Measurements from ENCODE around the gene PANX3.
"Not testable (repeated sequence)": the region's sequence is repeated elsewhere in the genome, so short reads cannot be mapped to it uniquely, and the experiment has no call there.

PANX3 gene

GRCh38 chr11:124611064-124611463 lies at the start of gene PANX3:
TSS of gene PANX3 (plus strand) at chr11:124611428. CDS start at chr11:124611557, 129 bp downstream.
- no peak for FAIRE-seq

- no peak for FAIRE-seq
These were observed 41.5 kb upstream of the PANX3 start, which contains the start of gene OR8A1 for GRCh38 chr11:124569697-124570096. TSS of gene OR8A1 (plus strand) at chr11:124569997. CDS start at chr11:124570120, 123 bp downstream.

GRCh38 chr11:124570160-124570559 lies 41.1 kb upstream of the PANX3 start:
- no peak for FAIRE-seq

DNA sequence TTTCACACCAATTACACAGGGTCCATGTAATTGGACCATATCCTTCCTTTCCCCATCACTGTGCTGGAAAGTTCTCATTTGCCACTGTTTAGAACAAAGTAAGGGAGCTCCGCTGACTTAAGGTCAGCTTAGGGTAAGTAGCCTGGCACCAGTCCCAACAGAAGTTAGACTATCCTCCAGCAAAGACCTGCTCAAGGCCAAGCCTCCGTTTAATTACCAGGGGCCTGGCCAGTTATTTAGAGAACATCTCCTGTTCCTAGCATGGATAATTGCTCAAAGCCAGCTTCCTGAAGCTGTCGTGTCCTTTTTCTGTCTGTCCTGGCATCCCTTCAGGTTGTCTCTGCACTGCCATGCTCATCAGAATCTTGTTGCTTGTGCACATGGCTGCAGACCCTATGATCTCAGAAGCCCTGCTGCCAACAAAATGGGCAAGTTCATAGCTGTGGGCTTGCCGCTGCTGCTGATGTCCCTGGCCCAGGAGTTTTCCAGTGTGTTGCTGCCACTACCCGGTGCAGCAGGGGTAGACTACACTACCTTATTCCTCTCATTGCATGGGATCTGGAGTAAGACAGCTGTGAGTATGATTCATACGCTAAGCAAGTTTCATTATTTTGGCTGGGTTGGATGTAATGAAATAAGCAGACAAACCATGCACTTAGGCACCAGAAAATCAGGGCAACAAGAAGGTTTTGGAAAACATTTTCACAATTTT lies 33.4 kb upstream of the PANX3 start:
- no peak for FAIRE-seq

GRCh38 chr11:124578761-124579160 lies 32.5 kb upstream of the PANX3 start:
- FAIRE-seq, result no peak

GRCh38 chr11:124581817-124582216 lies 29.4 kb upstream of the PANX3 start:
- no peak for FAIRE-seq

DNA sequence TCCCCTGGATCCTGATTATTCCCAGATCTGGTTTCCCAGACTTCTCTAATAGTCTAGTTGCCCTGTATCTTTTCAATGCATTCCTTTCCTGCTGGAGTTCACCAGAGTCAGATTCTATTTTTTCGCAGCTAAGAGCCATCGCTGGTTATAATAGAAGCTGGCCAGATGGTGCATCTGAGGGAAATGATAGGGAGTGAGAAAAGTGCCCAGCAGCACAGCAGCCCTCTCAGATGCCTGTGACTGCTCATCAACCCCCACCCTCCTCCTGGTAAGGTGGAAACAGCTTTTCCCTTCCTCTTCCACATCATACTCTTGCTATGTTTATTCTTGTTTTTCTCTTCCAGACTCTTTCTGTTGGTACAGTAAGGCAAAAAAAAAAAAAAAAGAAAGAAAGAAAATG lies 28.7 kb upstream of the PANX3 start:
- no peak for FAIRE-seq

DNA sequence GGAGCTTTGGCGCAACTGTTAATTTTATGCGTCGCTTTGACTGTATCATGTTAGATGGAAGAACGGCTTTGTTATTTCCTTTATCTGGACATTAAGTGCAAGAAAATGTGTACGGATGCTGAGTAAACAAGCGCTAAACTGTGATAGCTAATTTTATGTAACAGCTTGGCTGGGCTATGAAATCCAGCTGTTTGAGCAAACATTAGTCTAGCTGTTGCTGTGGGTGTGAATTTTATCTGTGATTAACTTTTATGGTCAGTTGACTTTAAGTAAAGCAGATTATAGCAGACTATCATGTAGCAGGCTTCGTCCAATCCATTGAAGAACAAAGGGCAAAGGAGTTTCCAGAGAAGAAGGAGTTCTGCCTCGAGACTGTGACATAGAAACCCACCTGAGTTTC lies 27.4 kb upstream of the PANX3 start:
- FAIRE-seq, result no peak

- no peak for FAIRE-seq
These were observed 26.4 kb upstream of the PANX3 start for GRCh38 chr11:124584681-124585372.

DNA sequence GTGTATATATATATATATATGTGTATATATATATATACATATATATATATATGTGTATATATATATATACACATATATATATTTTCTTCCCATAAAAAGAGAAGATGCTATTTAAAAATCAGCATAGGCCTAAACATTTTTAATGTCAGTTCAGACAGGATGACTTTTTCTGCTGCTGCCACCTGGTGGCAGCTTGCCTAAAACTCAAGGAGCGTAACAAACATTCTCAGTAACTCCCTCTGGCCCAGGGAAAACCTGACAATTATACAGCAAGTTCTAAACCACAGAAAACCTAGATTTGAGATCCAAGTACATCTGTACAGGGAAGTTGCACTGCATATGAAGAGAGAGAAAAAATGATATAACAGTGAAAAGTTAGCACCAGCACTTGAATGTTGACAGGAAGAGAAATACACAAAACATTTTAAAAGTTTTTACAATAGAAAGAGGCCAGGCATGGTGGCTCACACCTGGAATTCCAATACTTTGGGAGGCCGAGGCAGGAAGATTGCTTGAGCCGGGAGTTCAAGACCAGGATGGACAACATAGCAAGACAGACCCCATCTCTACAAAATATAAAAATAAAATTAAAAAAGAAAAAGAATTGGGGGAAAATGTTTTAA lies 24.9 kb upstream of the PANX3 start:
- FAIRE-seq, result peak; percentile 75

- no peak for FAIRE-seq
These were observed 19.8 kb upstream of the PANX3 start for GRCh38 chr11:124591430-124591829.

GRCh38 chr11:124592627-124593026 lies 18.6 kb upstream of the PANX3 start:
- no peak for FAIRE-seq

DNA sequence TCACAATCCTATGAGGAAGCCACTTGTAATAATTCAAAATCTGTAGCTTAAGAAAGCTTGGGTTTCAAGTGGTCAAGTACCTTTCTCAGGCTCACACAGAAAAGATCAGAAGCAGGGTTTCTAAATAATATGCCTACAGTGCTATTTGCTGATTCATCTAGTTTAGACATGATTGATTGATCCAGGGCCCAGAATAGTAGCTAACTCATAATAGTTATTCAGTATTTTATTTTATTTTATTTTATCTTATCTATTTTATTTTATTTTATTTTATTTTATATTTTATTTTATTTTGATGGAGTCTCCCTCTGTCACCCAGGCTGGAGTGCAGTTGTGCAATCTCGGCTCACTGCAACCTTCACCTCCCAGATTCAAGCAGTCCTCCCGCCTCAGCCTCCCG lies 15.9 kb upstream of the PANX3 start:
- FAIRE-seq, result no peak

DNA sequence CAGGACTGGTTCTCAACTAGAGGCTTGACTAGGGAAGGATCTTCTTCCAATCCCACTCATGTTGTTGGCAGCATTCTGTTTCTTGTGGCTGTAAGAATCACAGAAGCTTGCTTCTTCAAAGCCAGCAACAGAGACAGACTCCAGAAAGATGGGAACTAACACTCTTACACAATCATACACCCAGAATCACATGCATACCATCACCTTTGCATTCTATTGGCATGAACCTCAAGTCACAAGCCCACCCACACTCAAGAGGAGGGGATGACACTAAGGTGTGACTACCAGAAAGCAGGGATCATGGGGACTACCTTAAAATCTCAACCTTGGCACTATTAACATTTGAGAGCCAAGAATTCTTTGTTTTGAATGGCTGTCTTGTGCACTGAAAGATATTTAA lies 13.6 kb upstream of the PANX3 start:
- FAIRE-seq, result no peak

- FAIRE-seq, result no peak
These were observed 10.5 kb upstream of the PANX3 start for GRCh38 chr11:124600621-124601320.

GRCh38 chr11:124602193-124602592 lies 9.0 kb upstream of the PANX3 start:
- no peak for FAIRE-seq

- not testable (repeated sequence) for FAIRE-seq
These were observed 8.5 kb upstream of the PANX3 start for GRCh38 chr11:124602723-124603122.

DNA sequence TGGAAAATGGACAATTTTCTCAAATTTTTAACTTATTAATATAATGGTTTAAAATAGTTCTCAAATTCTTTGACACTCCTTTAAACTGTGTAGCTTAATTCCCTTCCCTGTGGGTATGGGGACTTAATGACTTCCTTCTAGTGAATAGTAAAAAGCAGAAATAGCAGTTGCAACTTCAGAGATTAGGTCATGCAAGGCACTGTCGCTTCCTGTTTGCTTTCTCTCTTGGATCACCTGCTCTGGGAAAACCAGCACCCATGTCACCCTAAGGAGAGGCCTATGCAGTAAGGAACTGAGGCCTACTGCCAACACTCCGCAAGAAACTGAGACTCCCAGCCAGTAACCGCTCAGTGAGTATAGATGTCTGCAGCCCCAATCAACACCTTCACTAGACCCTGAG lies 5.5 kb upstream of the PANX3 start:
- no peak for FAIRE-seq

DNA sequence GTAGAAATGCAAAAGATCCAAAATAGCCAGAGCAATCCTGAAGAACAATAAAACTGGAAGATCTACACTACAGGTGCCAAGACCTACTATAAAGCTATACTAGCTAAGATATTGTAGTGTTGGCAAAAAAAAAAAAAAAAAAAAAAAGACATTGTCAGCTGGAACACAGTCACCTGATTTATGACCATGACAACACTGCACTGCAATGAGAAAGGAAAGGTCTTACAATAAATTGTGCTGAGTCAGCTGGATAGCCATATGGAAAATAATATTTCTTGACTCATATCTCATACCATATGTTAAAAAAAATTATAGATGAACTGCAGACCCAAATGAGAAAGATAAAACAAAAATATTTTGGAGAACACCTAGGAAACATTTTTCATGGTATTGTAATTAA lies 3.1 kb upstream of the PANX3 start:
- FAIRE-seq, result no peak

DNA sequence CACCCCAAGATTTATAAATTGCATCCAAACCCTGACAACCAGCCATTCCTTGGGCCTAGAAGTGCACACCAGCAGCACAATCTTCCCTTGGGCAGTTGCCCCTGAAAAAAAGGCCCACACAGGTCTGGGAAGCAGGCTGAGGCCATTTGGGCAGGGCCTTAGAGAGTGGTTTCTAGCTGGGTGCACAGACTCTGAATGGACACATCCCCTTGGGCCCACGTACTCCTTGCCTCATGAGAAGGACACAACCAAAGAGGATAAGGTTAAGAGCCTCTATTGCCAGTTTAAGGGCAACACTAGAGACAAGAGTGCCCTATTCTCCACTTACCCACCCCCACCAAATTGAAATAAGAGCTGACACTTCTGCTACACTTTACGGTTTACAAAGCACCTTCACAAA lies 933 bp upstream of the PANX3 start:
- FAIRE-seq, result no peak

DNA sequence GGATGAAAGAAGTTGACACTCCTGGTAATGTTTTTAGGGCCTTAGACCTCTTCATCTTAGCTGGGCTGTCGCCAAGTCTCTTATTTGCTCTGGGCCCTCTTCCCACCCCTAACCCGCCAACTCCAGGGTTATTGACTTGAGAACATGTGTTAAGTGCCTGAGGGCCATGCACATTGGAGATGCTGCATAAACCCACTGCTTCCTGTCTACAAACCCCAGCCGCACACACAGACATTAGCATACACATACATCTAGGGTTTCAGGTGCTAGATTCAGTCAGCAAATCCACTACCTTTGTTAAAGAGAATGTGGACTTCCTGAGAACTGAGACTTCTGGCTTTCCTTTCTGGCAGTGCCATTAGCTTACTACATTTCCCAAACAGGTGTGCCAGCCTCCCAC lies 817 bp downstream of the PANX3 start:
- FAIRE-seq, result no peak

GRCh38 chr11:124612567-124613246 lies 1.5 kb downstream of the PANX3 start:
- FAIRE-seq, result no peak

DNA sequence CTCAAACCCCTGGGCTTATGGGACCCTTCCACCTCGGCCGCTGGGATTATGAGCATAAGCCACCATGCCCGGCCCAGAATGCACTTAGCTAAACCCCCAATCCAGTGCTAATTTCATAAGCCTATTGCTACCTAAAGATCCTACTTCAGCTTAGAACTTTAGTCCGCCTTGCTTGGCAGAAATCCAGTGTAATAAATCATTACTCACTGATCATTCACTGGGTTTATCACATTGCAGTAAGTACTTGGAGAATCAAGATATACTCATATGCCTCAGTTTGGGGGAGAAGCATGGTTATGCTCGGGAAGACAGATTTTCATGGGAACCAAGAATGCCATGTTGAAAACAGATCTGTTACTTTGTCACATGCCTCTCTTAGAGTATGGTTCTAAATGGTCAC lies 7.6 kb downstream of the PANX3 start:
- no peak for FAIRE-seq
